Stimulated activated CD8-positive, alpha-beta memory T cell treated with anti-CD3 and anti-CD28 coated beads, Interleukin-4, amount 100 ng/mL, for 48 hours (primary cell): ENCODE results near the gene MED28.

Experiments used
- DNase-seq: peaks from one replicate; pipeline ENCODE4 v3.0.0-alpha.2; 2020

The MED28 gene

GRCh38 chr4:17667653-17668201 lies 53.3 kb downstream of the MED28 start:
- no peak for DNase-seq

GRCh38 chr4:17670423-17670822 lies 56.0 kb downstream of the MED28 start:
- no peak for DNase-seq

DNA sequence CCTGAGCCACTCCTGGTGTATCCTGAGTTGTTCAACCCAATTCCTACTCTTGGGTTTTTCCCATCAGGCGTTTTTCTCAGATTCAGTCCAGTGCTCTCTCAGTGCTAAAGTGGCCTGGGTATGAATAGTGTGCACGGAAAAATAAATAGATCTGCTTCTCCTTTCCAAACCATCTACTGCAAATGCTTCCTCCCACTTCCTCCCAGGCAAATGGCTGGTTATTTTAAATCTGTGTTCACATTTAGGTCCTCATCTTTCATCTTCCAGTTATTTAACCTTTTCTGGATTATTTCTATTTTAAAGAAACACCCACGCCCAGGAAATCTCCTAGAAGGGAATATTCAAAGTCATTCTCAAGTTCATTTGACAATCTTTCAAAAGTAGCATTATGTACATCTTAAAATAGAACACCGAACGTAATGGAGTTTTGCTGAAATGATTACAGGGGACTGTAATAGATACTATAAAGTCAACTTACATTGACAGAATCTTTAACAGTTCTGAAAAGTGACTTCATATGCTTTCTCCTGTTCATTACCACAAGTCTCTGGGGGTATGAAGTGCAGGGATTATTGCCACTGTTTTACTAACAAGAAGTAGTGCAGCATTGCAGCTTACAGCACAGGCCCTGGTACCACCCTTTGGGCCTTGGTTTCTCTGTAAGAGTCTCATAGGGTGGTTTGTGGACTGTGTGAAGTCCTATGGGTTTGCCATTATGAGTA lies 66.3 kb downstream of the MED28 start:
- no peak for DNase-seq

- no peak for DNase-seq
Measured at GRCh38 chr4:17681281-17682221, 67.1 kb downstream of the MED28 start.

GRCh38 chr4:17682222-17682566 lies 67.8 kb downstream of the MED28 start:
- DNase-seq = no peak
